Activated CD8-positive, alpha-beta memory T cell treated with anti-CD3 and anti-CD28 coated beads, Interleukin-2, amount 50 U/mL, for 48 hours (primary cell): ENCODE measurements around the gene CADM2.
"Not testable (repeated sequence)": the region's sequence is repeated elsewhere in the genome, so short reads cannot be mapped to it uniquely, and the experiment has no call there.

Source experiments
- DNase-seq: peaks from one replicate; pipeline ENCODE4 v3.0.0-alpha.2; 2020

CADM2 gene

GRCh38 chr3:85495602-85496001 lies 536.8 kb downstream of the CADM2 start:
- no peak for DNase-seq

- no peak for DNase-seq
These were observed 539.4 kb downstream of the CADM2 start for GRCh38 chr3:85498177-85498576.

GRCh38 chr3:85502148-85502875 lies 543.5 kb downstream of the CADM2 start:
- no peak for DNase-seq

- not testable (repeated sequence) for DNase-seq
These were observed 545.5 kb downstream of the CADM2 start for GRCh38 chr3:85504129-85504784.

GRCh38 chr3:85504785-85505511 lies 546.2 kb downstream of the CADM2 start:
- DNase-seq = not testable (repeated sequence)

- not testable (repeated sequence) for DNase-seq
These were observed 548.3 kb downstream of the CADM2 start for GRCh38 chr3:85507052-85507451.

- DNase-seq = no peak
These were observed 549.9 kb downstream of the CADM2 start for GRCh38 chr3:85508659-85509058.

GRCh38 chr3:85516146-85516545 lies 557.4 kb downstream of the CADM2 start:
- no peak for DNase-seq

GRCh38 chr3:85524104-85524503 lies 565.3 kb downstream of the CADM2 start:
- no peak for DNase-seq

- DNase-seq = no peak
These were observed 566.5 kb downstream of the CADM2 start for GRCh38 chr3:85525264-85525663.

GRCh38 chr3:85533586-85533985 lies 574.8 kb downstream of the CADM2 start:
- DNase-seq = no peak

- no peak for DNase-seq
These were observed 576.7 kb downstream of the CADM2 start for GRCh38 chr3:85535517-85535916.

GRCh38 chr3:85539232-85539631 lies 580.4 kb downstream of the CADM2 start:
- no peak for DNase-seq

- DNase-seq = no peak
These were observed 595.4 kb downstream of the CADM2 start for GRCh38 chr3:85554153-85554552.

GRCh38 chr3:85560088-85560785 lies 601.4 kb downstream of the CADM2 start:
- no peak for DNase-seq

- DNase-seq = peak; percentile 52
These were observed 608.4 kb downstream of the CADM2 start for GRCh38 chr3:85567071-85567676.

GRCh38 chr3:85570819-85571218 lies 612.0 kb downstream of the CADM2 start:
- no peak for DNase-seq

GRCh38 chr3:85571835-85572234 lies 613.0 kb downstream of the CADM2 start:
- no peak for DNase-seq

- no peak for DNase-seq
These were observed 613.6 kb downstream of the CADM2 start for GRCh38 chr3:85572426-85572825.

GRCh38 chr3:85572978-85573377 lies 614.2 kb downstream of the CADM2 start:
- DNase-seq = no peak

- no peak for DNase-seq
These were observed 615.4 kb downstream of the CADM2 start for GRCh38 chr3:85574006-85574705.

GRCh38 chr3:85576091-85576690 lies 617.4 kb downstream of the CADM2 start:
- peak; percentile 57 for DNase-seq
